GM08714 (cell line): ENCODE measurements around the gene FAM162A.

Experiments
- H3K4me3 ChIP-seq: fragments of 200-500 bp; sonication (Bioruptor generic); 2 replicates; pipeline ENCODE4 v1.5.1; 2014; ENCODE audit warnings: mild to moderate bottlenecking, low read length, inconsistent platforms
- ZNF274 ChIP-seq: IDR thresholded peaks from 2 replicates; pipeline ENCODE4 v1.6.1; 2012; ENCODE audit warnings: mild to moderate bottlenecking, low read depth, low read length

Gene FAM162A

GRCh38 chr3:122395582-122395981 is 11.6 kb downstream of the FAM162A start:
- H3K4me3 ChIP-seq, result no peak overlapping the region
- TF ChIP-seq ZNF274, result no peak

GRCh38 chr3:122396511-122396910 is 12.5 kb downstream of the FAM162A start:
- no peak for TF ChIP-seq ZNF274
- no peak overlapping the region for H3K4me3 ChIP-seq

- no peak overlapping the region for H3K4me3 ChIP-seq
- TF ChIP-seq ZNF274, result no peak
Observed at GRCh38 chr3:122397201-122397600, 13.2 kb downstream of the FAM162A start.

DNA sequence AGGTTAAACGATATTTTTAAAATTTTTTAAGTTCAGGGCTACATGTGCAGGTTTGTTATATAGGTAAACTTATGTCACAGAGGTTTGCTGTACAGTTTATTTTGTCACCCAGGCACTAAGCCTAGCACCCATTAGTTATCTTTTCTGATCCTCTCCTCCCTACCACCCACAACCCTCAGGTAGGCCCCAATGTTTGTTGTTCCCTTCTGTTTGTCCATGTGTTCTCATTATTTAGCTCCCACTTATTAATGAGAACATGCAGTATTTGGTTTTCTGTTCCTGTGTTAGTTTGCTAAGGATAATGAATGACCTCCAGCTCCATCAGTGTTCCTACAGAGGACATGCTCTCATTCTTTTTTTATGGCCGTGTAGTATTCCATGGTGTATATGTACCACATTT is 14.9 kb downstream of the FAM162A start:
- TF ChIP-seq ZNF274, result no peak

DNA sequence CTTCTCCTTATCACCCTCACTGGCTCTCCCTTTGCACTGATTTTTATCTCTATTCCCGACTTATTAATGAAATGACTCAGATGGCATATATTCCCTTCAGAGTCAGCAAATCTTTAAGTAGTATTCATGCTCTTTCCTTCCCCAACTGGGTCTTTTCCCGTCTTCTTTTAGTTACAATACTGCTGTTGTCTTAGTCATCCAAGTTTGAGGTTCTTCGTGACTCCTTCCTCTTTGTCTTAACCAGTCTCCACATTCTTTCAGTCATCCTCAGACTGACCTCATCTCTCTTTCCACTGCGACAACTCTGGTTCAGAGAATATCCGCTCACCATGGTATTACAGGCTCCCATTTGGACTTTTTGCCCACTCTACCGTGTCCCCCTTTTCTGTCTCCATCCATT is 19.5 kb downstream of the FAM162A start:
- TF ChIP-seq ZNF274, result no peak
- H3K4me3 ChIP-seq, result no peak overlapping the region

More for the DNA sequence above, 14.9 kb downstream of the FAM162A start:
- no peak overlapping the region for H3K4me3 ChIP-seq

DNA sequence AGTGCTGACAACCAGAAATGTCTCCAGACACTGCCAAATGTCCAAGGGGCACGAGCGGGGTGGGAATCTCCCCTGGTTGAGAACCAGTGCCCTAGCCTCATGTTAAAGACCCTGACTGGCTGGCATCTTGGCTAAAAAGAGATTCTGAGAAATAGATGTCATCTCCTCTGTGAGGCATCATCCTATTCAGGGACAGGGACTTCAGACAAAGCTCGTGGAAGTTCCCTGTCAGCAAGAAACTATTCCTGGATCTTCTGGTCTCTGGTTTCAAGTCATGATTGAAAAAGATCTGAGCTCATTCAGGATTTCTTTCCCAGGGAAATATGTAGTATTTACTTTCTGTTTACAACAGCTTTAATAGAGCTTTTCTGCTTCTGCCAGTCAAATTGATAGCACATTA is 21.0 kb downstream of the FAM162A start:
- H3K4me3 ChIP-seq, result no peak overlapping the region
- TF ChIP-seq ZNF274, result no peak

DNA sequence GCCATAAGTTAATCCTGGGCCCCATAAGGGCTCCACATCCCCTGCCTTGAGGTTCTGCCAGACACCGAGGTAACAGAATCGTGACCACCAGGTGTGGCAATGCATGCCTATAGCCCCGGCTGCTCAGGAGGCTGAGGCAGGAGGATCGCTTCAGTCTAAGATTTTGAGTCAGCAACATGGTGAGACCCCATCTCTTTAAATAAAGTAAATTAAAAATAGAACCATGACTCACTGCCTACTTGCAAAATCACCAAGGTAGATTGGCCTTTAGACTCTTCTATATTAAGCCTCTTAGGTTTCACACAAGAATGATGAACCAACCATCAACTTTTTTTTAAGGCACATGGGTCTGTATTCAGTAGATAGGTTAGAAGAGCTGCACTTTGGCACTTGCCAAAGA is 22.2 kb downstream of the FAM162A start:
- H3K4me3 ChIP-seq, result no peak overlapping the region
- no peak for TF ChIP-seq ZNF274

DNA sequence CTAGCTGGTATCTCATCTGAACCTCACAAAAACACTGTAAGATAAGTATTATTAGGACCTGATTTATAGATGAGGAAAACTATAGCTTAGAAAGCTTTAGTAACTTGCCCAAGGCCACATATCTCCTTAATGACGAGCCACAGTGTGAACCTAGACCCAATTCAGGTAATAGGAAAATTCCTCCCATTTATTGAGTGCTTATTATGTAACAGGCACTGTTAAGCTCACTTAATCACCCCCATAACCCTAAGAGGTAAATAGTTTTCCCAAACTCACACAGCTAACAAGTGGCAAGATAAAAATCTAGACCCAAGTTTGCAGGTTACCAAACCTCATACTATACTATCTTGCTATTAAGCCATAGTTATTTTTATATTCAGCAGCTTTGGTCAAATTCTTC is 24.0 kb downstream of the FAM162A start:
- TF ChIP-seq ZNF274, result no peak
- no peak overlapping the region for H3K4me3 ChIP-seq

GRCh38 chr3:122409446-122409845 is 25.5 kb downstream of the FAM162A start:
- no peak for TF ChIP-seq ZNF274
- peak overlapping the region; percentile 51; the same call in 1 of the 2 replicates for H3K4me3 ChIP-seq

GRCh38 chr3:122410111-122410510 is 26.1 kb downstream of the FAM162A start:
- no peak overlapping the region for H3K4me3 ChIP-seq
- TF ChIP-seq ZNF274, result no peak

- no peak overlapping the region for H3K4me3 ChIP-seq
- no peak for TF ChIP-seq ZNF274
Observed at GRCh38 chr3:122410639-122411038, 26.7 kb downstream of the FAM162A start.

DNA sequence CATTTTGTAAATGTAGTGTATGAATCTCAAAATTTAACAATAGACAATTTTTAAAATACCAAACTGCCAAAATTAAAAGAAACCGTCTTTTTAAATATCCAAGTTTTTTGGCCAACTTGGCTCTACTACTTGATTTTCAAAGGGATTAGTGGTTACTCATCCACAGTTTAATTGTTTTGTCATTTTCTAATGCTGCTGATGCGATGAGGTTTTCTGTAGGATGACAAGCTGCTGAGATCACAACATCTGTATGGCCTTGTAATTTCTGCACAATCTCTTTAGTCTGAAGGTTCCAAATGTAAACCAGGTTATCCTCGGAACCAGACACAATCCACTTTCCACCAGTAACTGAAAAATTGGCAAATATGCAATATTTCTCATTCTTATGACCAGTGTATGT is 30.4 kb downstream of the FAM162A start:
- TF ChIP-seq ZNF274, result no peak
- no peak overlapping the region for H3K4me3 ChIP-seq

DNA sequence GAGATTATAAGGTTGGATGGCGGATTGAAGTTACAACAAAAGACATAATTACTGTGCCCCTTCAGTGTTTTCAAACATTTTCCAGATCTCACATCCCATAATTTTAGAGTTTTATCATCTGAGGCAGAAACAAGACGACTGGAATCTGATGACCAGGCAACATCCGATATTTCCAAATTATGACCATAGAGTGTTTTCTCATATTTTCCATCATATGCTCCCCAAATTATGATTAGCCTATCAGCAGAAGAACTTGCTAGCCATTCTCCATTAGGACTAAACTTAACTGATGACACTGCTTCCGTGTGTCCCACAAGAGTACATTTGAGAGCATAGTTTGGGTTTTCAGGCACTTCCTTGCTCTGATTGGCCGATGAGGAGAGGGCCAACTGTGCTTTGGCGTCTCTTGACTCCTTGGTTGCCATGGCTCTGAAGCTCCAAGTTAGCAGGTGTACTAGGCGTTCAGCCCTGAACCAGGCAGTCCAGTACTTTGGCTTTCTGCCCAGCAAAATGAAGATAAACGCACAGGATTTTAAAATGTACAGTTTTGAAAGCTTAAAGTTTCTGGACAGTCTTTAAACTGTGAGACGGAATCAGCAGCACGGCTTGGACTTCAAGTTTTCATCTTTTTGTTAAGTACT is 31.2 kb downstream of the FAM162A start:
- peak overlapping the region; percentile 86 for H3K4me3 ChIP-seq
- no peak for TF ChIP-seq ZNF274

- no peak for TF ChIP-seq ZNF274
- H3K4me3 ChIP-seq, result peak within 1 kb of the TSS; percentile 86
Observed at GRCh38 chr3:122415762-122416654, 32.0 kb downstream of the FAM162A start, which contains the start of gene WDR5B. WDR5B (minus strand) TSS chr3:122416062; CDS start chr3:122415528, 534 bp downstream.

DNA sequence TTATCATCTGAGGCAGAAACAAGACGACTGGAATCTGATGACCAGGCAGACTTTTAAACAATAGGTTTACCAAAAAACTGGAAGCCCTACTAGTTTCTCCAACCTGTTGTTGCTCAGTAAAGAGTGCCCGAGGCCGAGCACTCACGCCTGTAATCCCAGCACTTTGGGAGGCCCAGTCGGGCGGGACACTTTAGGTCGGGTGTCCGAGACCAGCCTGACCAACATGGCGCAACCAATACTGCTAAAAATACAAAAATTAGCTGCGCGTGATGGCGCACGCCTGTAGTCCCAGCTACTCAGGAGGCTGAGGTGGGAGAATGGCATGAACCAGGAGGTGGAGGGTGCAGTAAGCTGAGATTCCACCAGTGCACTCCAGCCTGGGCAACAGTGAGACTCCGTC is 33.0 kb downstream of the FAM162A start:
- TF ChIP-seq ZNF274, result no peak
- H3K4me3 ChIP-seq, result peak overlapping the region; percentile 73

- H3K4me3 ChIP-seq, result no peak overlapping the region
- no peak for TF ChIP-seq ZNF274
Observed at GRCh38 chr3:122421101-122421500, 37.1 kb downstream of the FAM162A start.
